ENCODE data around the gene MORN4. TPM values are rescaled to one million over a fixed set of nuclear protein-coding genes. Genes with fewer than 3 reads are reported as not detected.

The MORN4 gene
- total and polyA plus RNA-seq, 2 of the 13 experiments (the other 11 are each of a cell fraction or from before 2014, with no cell fraction given), result 3.4 to 9.1 TPM

- TF ChIP-seq ZHX2 (IDR thresholded peaks at IDR 0.05; ENCODE audit: low read depth) (no peak), ZHX2 (CRISPR knock-in tag; IDR thresholded peaks at IDR 0.05; ENCODE audit: borderline replicate concordance) (no peak), ATF7-NPFF (CRISPR knock-in tag; IDR thresholded peaks at IDR 0.05; ENCODE audit: low read depth) (peak; percentile 37; the same call in 1 of the 2 replicates), SP2 (CRISPR knock-in tag; IDR thresholded peaks at IDR 0.05) (peak; percentile 85), SP1 (IDR thresholded peaks at IDR 0.05) (no peak), SP1 (CRISPR knock-in tag; IDR thresholded peaks at IDR 0.05) (peak; percentile 58), CEBPG (CRISPR knock-in tag; IDR thresholded peaks at IDR 0.05) (peak; percentile 83), ZFYVE20 (CRISPR knock-in tag; IDR thresholded peaks at IDR 0.05; ENCODE audit: borderline replicate concordance, low read depth) (no peak), TERF1 (CRISPR knock-in tag; IDR thresholded peaks at IDR 0.05) (no peak), KAT8 (CRISPR knock-in tag; IDR thresholded peaks at IDR 0.05) (peak; percentile 75; the same call in 1 of the 2 replicates), IRF9 (CRISPR knock-in tag; IDR thresholded peaks at IDR 0.05; ENCODE audit: borderline replicate concordance) (0 out of 2 replicates have a peak, but pooled peaks have one; percentile 41), LCORL (IDR thresholded peaks at IDR 0.05) (no peak), LCORL (CRISPR knock-in tag; IDR thresholded peaks at IDR 0.05) (0 out of 2 replicates have a peak, but pooled peaks have one; percentile 20), NRL (CRISPR knock-in tag; IDR thresholded peaks at IDR 0.05; ENCODE audit: borderline replicate concordance) (no peak), ETV6 (CRISPR knock-in tag; conservative IDR thresholded peaks at IDR 0.05) (no peak), KDM5B (CRISPR knock-in tag; IDR thresholded peaks at IDR 0.05; ENCODE audit: borderline replicate concordance) (no peak), PTBP1 (IDR thresholded peaks at IDR 0.05; ENCODE audit: low read depth, low read length, poor library complexity, severe bottlenecking) (no peak), ZNF782 (CRISPR knock-in tag; IDR thresholded peaks at IDR 0.05; ENCODE audit: borderline replicate concordance) (0 out of 2 replicates have a peak, but pooled peaks have one; percentile 38), ZNF205 (CRISPR knock-in tag; IDR thresholded peaks at IDR 0.05) (no peak), ZNF441 (CRISPR knock-in tag; IDR thresholded peaks at IDR 0.05; ENCODE audit: borderline replicate concordance) (no peak), KDM6A (CRISPR knock-in tag; IDR thresholded peaks at IDR 0.05; ENCODE audit: low read depth) (no peak)
Measured at GRCh38 chr10:97640174-97640867, 7.0 kb upstream of the MORN4 start, which contains the start of gene PI4K2A (continued).

All from HepG2 (cell line).